AG04450 (cell line): ENCODE measurements around the gene EXOC4. TPM values are rescaled to one million over a fixed set of nuclear protein-coding genes. Genes with fewer than 3 reads are reported as not detected.

Experiments
- CTCF ChIA-PET: fragments of 300-600, 350-600 bp; formaldehyde crosslinking; extraction: SDS; loops from one replicate; lab custom pipeline; 2022; ENCODE audit warnings: antibody characterized with exemption, inconsistent platforms; lab: Charles Lee
- POLR2A ChIA-PET: fragments of 350-600 bp; formaldehyde crosslinking; extraction: SDS; loops from one replicate; lab custom pipeline; 2021; ENCODE audit warnings: antibody characterized with exemption, inconsistent platforms; lab: Yijun Ruan, JAX
- DNase-seq: peaks from one replicate; pipeline ENCODE4 v3.0.0-alpha.2; 2011; ENCODE audit warnings: low read depth, low spot score
- H3K27ac ChIP-seq: one replicate; pipeline ENCODE4 v1.5.1; 2012; ENCODE audit warnings: low read depth, low read length, control low read depth
- H3K27me3 ChIP-seq: one replicate; pipeline ENCODE4 v1.6.0; 2012; ENCODE audit warnings: low read length; ENCODE audit not compliant: control insufficient read depth, insufficient read depth
- H3K4me3 ChIP-seq: 2 replicates; pipeline ENCODE4 v1.5.1; 2011; ENCODE audit warnings: mild to moderate bottlenecking, low read depth, low read length, control low read depth
- H3K9me3 ChIP-seq: 2 replicates; pipeline ENCODE4 v1.5.1; 2012; ENCODE audit warnings: low read length; ENCODE audit not compliant: control insufficient read depth, insufficient read depth
- polyA plus RNA-seq: library from polyadenylated mRNA; depleted of rRNA; stranded (reverse); fragments of >200 nt; gene quantifications from 2 replicates; pipeline ENCODE4 v1.2.3, GENCODE V29; 2011
- TF ChIP-seq, protein P1 (sequence below): IDR thresholded peaks from 2 replicates; pipeline ENCODE4 v1.5.1; 2011; ENCODE audit warnings: low read depth, low read length, control low read depth, inconsistent platforms

Gene EXOC4
- polyA plus RNA-seq, 1 experiment, result 73.5 TPM

GRCh38 chr7:133997463-133997862, 744.6 kb downstream of the EXOC4 start:
- CTCF ChIA-PET, result interaction anchor here (0.7 kb wide), 1 partner anchor 21 kb away, joined by 3 read pairs; no protein-coding TSS in a partner anchor
- no peak overlapping the region for H3K27ac ChIP-seq

GRCh38 chr7:133999178-133999577, 746.3 kb downstream of the EXOC4 start:
- no peaks in the 10 kb centered on the region for H3K27me3 ChIP-seq
- TF ChIP-seq, protein P1, sequence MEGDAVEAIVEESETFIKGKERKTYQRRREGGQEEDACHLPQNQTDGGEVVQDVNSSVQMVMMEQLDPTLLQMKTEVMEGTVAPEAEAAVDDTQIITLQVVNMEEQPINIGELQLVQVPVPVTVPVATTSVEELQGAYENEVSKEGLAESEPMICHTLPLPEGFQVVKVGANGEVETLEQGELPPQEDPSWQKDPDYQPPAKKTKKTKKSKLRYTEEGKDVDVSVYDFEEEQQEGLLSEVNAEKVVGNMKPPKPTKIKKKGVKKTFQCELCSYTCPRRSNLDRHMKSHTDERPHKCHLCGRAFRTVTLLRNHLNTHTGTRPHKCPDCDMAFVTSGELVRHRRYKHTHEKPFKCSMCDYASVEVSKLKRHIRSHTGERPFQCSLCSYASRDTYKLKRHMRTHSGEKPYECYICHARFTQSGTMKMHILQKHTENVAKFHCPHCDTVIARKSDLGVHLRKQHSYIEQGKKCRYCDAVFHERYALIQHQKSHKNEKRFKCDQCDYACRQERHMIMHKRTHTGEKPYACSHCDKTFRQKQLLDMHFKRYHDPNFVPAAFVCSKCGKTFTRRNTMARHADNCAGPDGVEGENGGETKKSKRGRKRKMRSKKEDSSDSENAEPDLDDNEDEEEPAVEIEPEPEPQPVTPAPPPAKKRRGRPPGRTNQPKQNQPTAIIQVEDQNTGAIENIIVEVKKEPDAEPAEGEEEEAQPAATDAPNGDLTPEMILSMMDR, result no peak
- H3K4me3 ChIP-seq, result no peak overlapping the region
- H3K9me3 ChIP-seq, result no peaks in the 10 kb centered on the region
- no peak overlapping the region for H3K27ac ChIP-seq
- POLR2A ChIA-PET, result no interaction called here
- CTCF ChIA-PET, result no interaction called here
- DNase-seq, result no peak

More at GRCh38 chr7:133997463-133997862, 744.6 kb downstream of the EXOC4 start:
- no peaks in the 10 kb centered on the region for H3K9me3 ChIP-seq
- no peak for DNase-seq
- H3K4me3 ChIP-seq, result no peak overlapping the region
- POLR2A ChIA-PET, result no interaction called here
- TF ChIP-seq, protein P1, result no peak
- no peaks in the 10 kb centered on the region for H3K27me3 ChIP-seq

DNA sequence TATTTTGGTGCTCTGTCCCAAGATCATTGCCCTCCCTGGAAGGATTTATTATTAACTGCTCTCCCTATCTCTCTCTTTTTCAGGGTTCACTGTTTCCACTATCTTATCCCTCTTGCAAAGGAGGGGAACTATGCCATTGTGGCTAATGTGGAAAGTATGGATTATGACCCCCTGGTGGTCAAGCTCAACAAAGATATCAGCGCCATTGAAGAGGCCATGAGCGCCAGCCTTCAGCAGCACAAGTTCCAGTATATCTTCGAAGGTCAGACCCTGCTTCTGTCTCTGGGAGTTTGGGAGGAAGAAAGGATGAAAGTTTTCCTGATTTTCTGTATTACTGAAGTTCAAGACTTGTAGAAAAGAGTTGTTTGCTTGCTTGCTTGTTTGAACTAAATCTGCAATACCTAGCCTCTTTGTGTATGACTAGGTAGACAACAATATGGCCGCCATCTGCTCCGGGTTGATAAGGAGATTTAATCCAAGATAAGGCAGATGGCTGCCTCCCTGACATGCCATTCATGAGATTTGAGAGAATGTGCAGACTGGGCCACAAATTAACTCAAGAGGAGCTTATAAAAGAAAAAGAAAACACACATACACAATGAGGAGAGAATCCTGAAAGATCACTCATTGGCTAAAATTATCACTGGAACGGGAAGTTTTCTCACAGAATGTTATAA, 752.1 kb downstream of the EXOC4 start:
- TF ChIP-seq, protein P1, result no peak
- POLR2A ChIA-PET, result no interaction called here
- Histone ChIP-seq H3K9me3 (no peaks in the 10 kb centered on the region), H3K4me3 (no peak overlapping the region), H3K27ac (no peak overlapping the region), H3K27me3 (no peaks in the 10 kb centered on the region)
- CTCF ChIA-PET, result no interaction called here
- DNase-seq, result no peak

- Histone ChIP-seq H3K27ac (no peak overlapping the region), H3K9me3 (no peaks in the 10 kb centered on the region), H3K4me3 (no peak overlapping the region), H3K27me3 (no peaks in the 10 kb centered on the region)
- ChIA-PET POLR2A (no interaction called here), CTCF (no interaction called here)
- TF ChIP-seq, protein P1, result no peak
- DNase-seq, result no peak
These were observed 756.6 kb downstream of the EXOC4 start for GRCh38 chr7:134009314-134010110.

GRCh38 chr7:134013249-134013648, 760.4 kb downstream of the EXOC4 start:
- Histone ChIP-seq H3K9me3 (no peaks in the 10 kb centered on the region), H3K27ac (no peak overlapping the region), H3K4me3 (no peak overlapping the region), H3K27me3 (no peaks in the 10 kb centered on the region)
- DNase-seq, result no peak
- TF ChIP-seq, protein P1, result no peak
- CTCF ChIA-PET, result no interaction called here
- POLR2A ChIA-PET, result no interaction called here
